HepG2 (cell line): ENCODE measurements around the gene POLR2J. TPM values are rescaled to one million over a fixed set of nuclear protein-coding genes. Genes with fewer than 3 reads are reported as not detected.

Experiments
- ATAC-seq: fragments of 200-7000 bp; cut with Tn5 transposase; 3 replicates; pipeline ENCODE4 v1.9.1; 2020; ENCODE audit warnings: mild to moderate bottlenecking, moderate library complexity
- BruUV-seq: library from RNA; stranded (reverse); fragments of 400-500 nt; replicated peaks from 2 replicates; lab custom pipeline; 2021; lab: Mats Ljungman, UMichigan
- CTCF ChIA-PET: fragments of 300-600 bp; formaldehyde crosslinking; extraction: SDS; loops from one replicate; lab custom pipeline; 2021; ENCODE audit warnings: low total read pairs, inconsistent platforms, low intra/inter-chr PET ratio; lab: Yijun Ruan, JAX
- POLR2A ChIA-PET: fragments of 350-600 bp; sonication (Branson Sonifier 250); formaldehyde crosslinking; loops from one replicate; lab custom pipeline; 2020; ENCODE audit warnings: antibody characterized with exemption, inconsistent platforms; lab: Yijun Ruan, JAX
- DNase-seq: peaks from one replicate; pipeline ENCODE4 v3.0.0-alpha.2; 2015; ENCODE audit warnings: low spot score
- FAIRE-seq: peaks from 3 replicates; lab custom pipeline; 2011; peaks lifted over from hg19 to GRCh38; lab: Jason Lieb, UNC
- H2AFZ ChIP-seq: one replicate; pipeline ENCODE4 v1.6.1; 2011; ENCODE audit warnings: low read length, inconsistent platforms
- H3K27ac ChIP-seq: fragments of 300-600 bp; 3 replicates; pipeline ENCODE4 v1.8.0; 2011; ENCODE audit warnings: mixed run types, mild to moderate bottlenecking, mixed read lengths, low read length, inconsistent platforms; ENCODE audit not compliant: insufficient read depth; ENCODE audit errors: extremely low read length
- H3K27me3 ChIP-seq, 2 experiments: fragments of 200-600 bp in 1 of 2; 2 replicates in 1 of 2; 3 replicates in 1 of 2; pipeline versions ENCODE4 v1.6.0 to v1.8.0; 2011; ENCODE audit warnings: low read length in 2 of 2, mild to moderate bottlenecking in 2 of 2, moderate library complexity in 2 of 2, inconsistent platforms in 1 of 2; ENCODE audit not compliant: insufficient read depth in 2 of 2, control insufficient read depth in 1 of 2
- H3K36me3 ChIP-seq, 2 experiments: fragments of 200-600 bp in 1 of 2; replicated peaks in 1 of 2; 2 replicates in 1 of 2; 3 replicates in 1 of 2; pipeline versions ENCODE4 v1.5.1 to v1.8.0; 2011; ENCODE audit warnings: low read length in 2 of 2, inconsistent platforms in 1 of 2; ENCODE audit not compliant: insufficient read depth in 2 of 2, control insufficient read depth in 1 of 2
- H3K4me1 ChIP-seq: 2 replicates; pipeline ENCODE4 v1.5.1; 2012; ENCODE audit warnings: low read length, inconsistent platforms; ENCODE audit not compliant: insufficient read depth
- H3K4me2 ChIP-seq: 2 replicates; pipeline ENCODE4 v1.6.0; 2011; ENCODE audit warnings: low read depth, low read length, inconsistent platforms
- H3K4me3 ChIP-seq, 3 experiments: fragments of 200-600 bp in 1 of 3; sonication (generic), shearing (Covaris generic) in 1 of 3; replicated peaks in 1 of 3; 2 replicates each; pipeline ENCODE4 v1.5.1; 2011 to 2016; ENCODE audit warnings: low read length in 3 of 3, inconsistent platforms in 2 of 3, low read depth in 2 of 3, mild to moderate bottlenecking in 2 of 3, control low read depth in 1 of 3, mixed read lengths in 1 of 3; ENCODE audit not compliant: insufficient read depth in 1 of 3
- H3K79me2 ChIP-seq: one replicate; pipeline ENCODE4 v1.6.1; 2011; ENCODE audit warnings: low read length, inconsistent platforms; ENCODE audit not compliant: insufficient read depth
- H3K9ac ChIP-seq: 2 replicates; pipeline ENCODE4 v1.6.0; 2011; ENCODE audit warnings: mild to moderate bottlenecking, low read depth, low read length, inconsistent platforms; ENCODE audit not compliant: insufficient read depth
- H3K9me3 ChIP-seq: 2 replicates; pipeline ENCODE4 v1.5.1; 2012; ENCODE audit warnings: mild to moderate bottlenecking, low read length
- H4K20me1 ChIP-seq: 2 replicates; pipeline ENCODE4 v1.6.0; 2011; ENCODE audit warnings: inconsistent platforms, mild to moderate bottlenecking, low read length, moderate library complexity; ENCODE audit not compliant: insufficient read depth
- HMG20A ChIP-seq: IDR thresholded peaks from 2 replicates; pipeline ENCODE4 v1.6.1; 2016; ENCODE audit warnings: borderline replicate concordance
- KDM5B ChIP-seq: sonication (generic); formaldehyde crosslinking; IDR thresholded peaks from 2 replicates; pipeline ENCODE4 v1.4.0; 2020; ENCODE audit warnings: missing genetic modification reagents, mild to moderate bottlenecking, borderline replicate concordance
- NFRKB ChIP-seq: fragments of 450-650 bp; IDR thresholded peaks from 2 replicates; pipeline ENCODE4 v1.6.1; 2017
- PAX8 ChIP-seq: sonication (generic); formaldehyde crosslinking; IDR thresholded peaks from 2 replicates; pipeline ENCODE4 v1.8.0; 2022; ENCODE audit warnings: mild to moderate bottlenecking, missing genetic modification reagents, borderline replicate concordance
- PHF20 ChIP-seq: sonication (generic); formaldehyde crosslinking; IDR thresholded peaks from 2 replicates; pipeline ENCODE4 v1.5.0; 2020; ENCODE audit warnings: mild to moderate bottlenecking, missing genetic modification reagents
- SETDB1 ChIP-seq: sonication (generic); formaldehyde crosslinking; IDR thresholded peaks from 2 replicates; pipeline ENCODE4 v1.5.1; 2020; ENCODE audit warnings: missing genetic modification reagents, mild to moderate bottlenecking, borderline replicate concordance
- THAP11 ChIP-seq: IDR thresholded peaks from 2 replicates; pipeline ENCODE4 v1.6.1; 2016; ENCODE audit warnings: missing biosample characterization, missing genetic modification reagents
- WGBS: methylation state at CpG from one replicate; pipeline ENCODE4 v1.1.6; 2017; ENCODE audit warnings: low lambda C conversion rate; 5-methylcytosine and 5-hydroxymethylcytosine counted together
- in situ Hi-C: cut with HindIII; loops from 2 replicates; pipeline ENCODE4 v1.10.0; 2017; ENCODE audit warnings: low pct_unique_long_range_greater_than_20kb; ENCODE audit not compliant: extremely low pct_ligation_motif_present
- intact Hi-C: fragments of 100-400 bp; cut with micrococcal nuclease; formaldehyde crosslinking; loops from one replicate; pipeline ENCODE4 v1.10.0; 2022; ENCODE audit not compliant: unreplicated experiment
- polyA plus RNA-seq, 8 experiments: library from polyadenylated mRNA; depleted of rRNA in 3 of 8; stranded (reverse) in 7 of 8; unstranded in 1 of 8; fragments of >200 nt; fragmentation: Illumina TruSeq in 4 of 8; extraction: Trizol in 4 of 8; gene quantifications; 2 replicates each; pipeline versions ENCODE4 v1.2.1 to v1.2.3, GENCODE V29; 2011 to 2016; ENCODE audit warnings: low read depth in 4 of 8, missing spikeins in 1 of 8, mixed read lengths in 1 of 8; ENCODE audit not compliant: insufficient read depth in 1 of 8
- total RNA-seq, 5 experiments: library from RNA; depleted of rRNA; stranded (reverse); fragments of >200 nt; fragmentation: Illumina TruSeq; extraction: Trizol; gene quantifications; 2 replicates each; pipeline ENCODE4 v1.2.3, GENCODE V29; 2016; ENCODE audit warnings: low read depth in 1 of 5
- TF ChIP-seq, protein P1 (sequence below): sonication (generic); formaldehyde crosslinking; IDR thresholded peaks from 2 replicates; pipeline ENCODE4 v1.5.1; 2020; ENCODE audit warnings: mild to moderate bottlenecking, missing genetic modification reagents, moderate library complexity

The POLR2J gene
- total and polyA plus RNA-seq, 2 of the 13 experiments (the other 11 are each of a cell fraction or from before 2014, with no cell fraction given) = 41.2 to 71.4 TPM

DNA sequence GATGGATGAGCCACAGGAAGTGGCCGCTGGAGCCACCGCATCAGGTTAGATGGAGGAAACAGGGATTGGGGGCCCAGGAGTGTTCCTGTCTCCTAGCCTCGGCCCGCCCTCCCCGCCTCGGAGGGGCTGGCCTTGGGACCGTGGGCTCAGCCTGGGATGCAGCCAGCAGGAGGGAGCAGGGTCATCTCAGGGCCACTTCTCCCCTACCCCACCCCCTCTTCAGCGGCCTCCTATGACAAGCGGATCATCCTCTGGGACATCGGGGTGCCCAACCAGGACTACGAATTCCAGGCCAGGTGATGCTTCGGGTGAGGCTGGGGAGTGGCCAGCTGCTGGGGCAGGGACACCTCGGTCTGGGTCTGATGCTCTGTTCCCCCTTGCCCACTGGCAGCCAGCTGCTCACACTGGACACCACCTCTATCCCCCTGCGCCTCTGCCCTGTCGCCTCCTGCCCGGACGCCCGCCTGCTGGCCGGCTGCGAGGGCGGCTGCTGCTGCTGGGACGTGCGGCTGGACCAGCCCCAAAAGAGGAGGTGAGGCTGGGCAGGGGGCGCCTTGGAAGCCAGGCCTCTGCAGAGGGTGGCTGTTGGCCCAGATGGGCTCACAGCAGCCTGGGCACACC is 9.3 kb downstream of the POLR2J start:
- no peak overlapping the region for H3K27ac ChIP-seq
- ATAC-seq (no peak), FAIRE-seq (no peak), DNase-seq (no peak)
- H3K4me1 ChIP-seq = peaks cover 15% of the 10 kb centered on the region
- peaks cover 2% of the 10 kb centered on the region for H3K79me2 ChIP-seq
- TF ChIP-seq PAX8 (CRISPR knock-in tag) (no peak), PHF20 (CRISPR knock-in tag) (no peak), HMG20A (no peak), SETDB1 (CRISPR knock-in tag) (no peak), NFRKB (no peak), THAP11 (CRISPR knock-in tag) (no peak), KDM5B (CRISPR knock-in tag) (no peak)
- TF ChIP-seq, protein P1, sequence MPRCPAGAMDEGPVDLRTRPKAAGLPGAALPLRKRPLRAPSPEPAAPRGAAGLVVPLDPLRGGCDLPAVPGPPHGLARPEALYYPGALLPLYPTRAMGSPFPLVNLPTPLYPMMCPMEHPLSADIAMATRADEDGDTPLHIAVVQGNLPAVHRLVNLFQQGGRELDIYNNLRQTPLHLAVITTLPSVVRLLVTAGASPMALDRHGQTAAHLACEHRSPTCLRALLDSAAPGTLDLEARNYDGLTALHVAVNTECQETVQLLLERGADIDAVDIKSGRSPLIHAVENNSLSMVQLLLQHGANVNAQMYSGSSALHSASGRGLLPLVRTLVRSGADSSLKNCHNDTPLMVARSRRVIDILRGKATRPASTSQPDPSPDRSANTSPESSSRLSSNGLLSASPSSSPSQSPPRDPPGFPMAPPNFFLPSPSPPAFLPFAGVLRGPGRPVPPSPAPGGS (CRISPR knock-in tag) = no peak
- WGBS = 95% methylated on average over 19 of the region's 24 CpGs
- H3K36me3 ChIP-seq = peaks cover 5 to 7% of the 10 kb centered on the region in 2 experiments; a peak in 2 of 5 replicates
- no peak overlapping the region for H3K4me2 ChIP-seq
- no peaks in the 10 kb centered on the region for H4K20me1 ChIP-seq
- ChIA-PET POLR2A (no interaction called here), CTCF (no interaction called here)
- no peak overlapping the region for H2AFZ ChIP-seq
- no peaks in the 10 kb centered on the region for H3K9me3 ChIP-seq
- in situ Hi-C loops (no loop called here), intact Hi-C loops (no loop called here)
- H3K4me3 ChIP-seq = no peak overlapping the region
- no peak overlapping the region for H3K9ac ChIP-seq
- peaks cover 0 to 1% of the 10 kb centered on the region in 2 experiments; a peak in 1 of 5 replicates for H3K27me3 ChIP-seq
- BruUV-seq = no TSS peak
